ENCODE data around the gene JMJD7.

JMJD7 gene

DNA sequence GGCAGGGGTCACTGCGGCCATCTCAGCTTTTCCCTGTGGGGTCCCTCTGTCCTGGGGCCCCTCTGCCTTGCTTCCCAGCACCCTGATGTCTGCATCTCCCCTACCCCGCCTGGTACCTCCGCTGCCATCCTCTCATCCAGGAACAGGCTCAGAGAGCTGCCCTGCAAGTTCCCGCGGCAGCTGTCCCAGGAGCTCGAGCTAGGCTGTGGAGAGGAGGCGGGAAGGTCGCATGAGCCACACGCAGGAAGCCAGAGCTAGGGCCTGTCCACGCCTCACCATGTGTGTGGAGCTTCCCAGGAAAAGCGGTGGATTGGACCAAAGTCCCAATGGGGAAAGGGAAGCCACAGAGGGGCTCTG is 23.3 kb downstream of the JMJD7 start:
- FAIRE-seq (no peak), DNase-seq (ENCODE audit: insufficient read length, low spot score) (no peak)
- TF ChIP-seq POLR2A (IDR thresholded peaks at IDR 0.05; ENCODE audit: low read depth, low read length), result no peak

DNA sequence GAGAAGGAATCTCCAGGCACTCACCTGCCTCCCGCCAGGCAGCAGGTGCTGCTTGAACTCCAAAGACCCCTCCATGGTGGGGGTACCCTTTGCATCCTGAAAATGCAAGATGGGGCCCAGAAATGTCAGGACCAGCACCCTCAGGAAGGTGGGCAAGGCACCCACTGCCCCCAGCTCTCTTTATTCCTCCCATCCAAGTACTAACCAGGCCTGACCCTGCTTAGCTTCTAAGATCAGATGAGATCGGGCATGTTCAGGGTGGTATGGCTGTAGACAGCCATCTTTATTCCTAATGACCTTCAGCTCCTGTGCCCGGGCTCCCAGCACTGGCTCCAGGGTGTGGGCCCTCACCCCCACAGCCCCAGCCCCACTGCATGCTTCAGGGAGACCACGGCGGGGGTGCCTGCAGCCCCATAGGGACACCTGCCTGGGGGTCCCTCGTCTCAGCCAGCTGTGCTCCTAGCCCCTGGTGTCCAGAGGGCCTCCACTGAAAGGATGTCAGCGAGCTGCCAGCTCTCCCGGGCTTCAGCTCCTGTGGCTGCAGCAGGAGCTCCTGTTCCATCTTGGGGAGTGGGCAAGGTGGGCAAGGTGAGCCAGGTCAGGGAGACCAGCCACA is 24.0 kb downstream of the JMJD7 start:
- FAIRE-seq (no peak), DNase-seq (ENCODE audit: insufficient read length, low spot score) (no peak)
- no peak for TF ChIP-seq POLR2A (IDR thresholded peaks at IDR 0.05; ENCODE audit: low read depth, low read length)

DNA sequence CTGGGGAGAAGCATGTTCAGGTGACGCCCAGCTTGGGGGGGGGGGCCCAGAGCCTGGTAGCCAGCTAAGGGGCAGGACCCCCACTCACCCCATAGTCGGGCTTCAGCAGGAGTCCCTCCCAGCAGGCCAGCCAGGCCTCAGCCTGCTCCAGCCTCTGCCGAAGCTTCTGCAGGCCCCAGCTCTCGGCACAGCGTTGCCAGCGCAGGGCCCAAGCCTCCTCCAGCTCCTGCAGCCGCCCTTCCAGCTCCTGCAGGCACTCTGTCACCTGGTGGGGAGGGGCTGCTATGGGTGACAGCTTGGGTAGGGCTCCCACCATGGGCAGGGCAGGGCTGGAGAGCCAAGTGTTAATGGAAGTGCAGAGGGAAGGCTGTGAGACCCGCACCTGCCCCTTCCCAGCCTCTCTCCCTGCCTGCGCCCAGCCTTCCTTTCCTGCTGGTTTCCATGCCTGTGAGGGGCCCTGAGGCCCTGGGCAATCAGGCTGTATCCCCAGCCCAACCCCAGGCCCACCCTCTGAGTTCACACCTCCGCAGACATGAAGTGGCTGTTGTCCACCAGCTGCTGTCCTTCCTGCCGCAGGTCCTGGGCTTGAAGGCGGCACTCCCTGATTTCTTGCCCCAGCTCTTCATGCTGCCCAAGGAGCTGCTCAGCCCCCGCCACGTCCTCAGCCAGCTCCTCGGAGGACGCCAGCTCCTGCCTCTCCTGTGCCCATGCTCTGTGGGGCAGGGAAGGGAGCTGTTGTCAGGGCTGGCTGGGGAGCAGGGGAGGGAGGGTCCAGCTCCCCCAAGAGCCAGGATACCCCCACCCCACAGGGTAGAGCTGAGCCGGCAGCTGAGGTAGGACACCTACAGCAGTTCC is 25.1 kb downstream of the JMJD7 start:
- FAIRE-seq, result no peak
- no peak for DNase-seq (ENCODE audit: insufficient read length, low spot score)
- no peak for TF ChIP-seq POLR2A (IDR thresholded peaks at IDR 0.05; ENCODE audit: low read depth, low read length)

DNA sequence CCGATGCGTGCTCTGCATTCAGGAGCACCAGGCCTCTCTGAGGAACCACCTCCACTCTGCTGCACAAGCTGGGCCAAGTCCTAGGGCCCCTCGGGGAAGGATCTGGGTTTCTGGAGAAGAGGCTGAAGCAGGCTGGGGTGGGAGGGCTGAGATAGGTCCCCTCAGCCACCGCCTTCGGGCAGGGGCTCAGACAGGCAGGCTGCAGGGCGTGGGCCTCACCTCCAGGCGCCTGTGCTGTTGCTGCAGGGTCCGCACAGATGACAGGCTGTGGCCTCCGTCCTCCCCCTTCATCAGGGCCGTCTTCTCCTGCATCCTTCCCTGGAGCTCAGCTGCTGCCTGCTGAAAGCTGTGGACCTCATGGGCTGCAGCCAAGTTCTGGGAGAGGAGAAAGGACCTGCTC is 25.9 kb downstream of the JMJD7 start:
- DNase-seq (ENCODE audit: insufficient read length, low spot score) (no peak), FAIRE-seq (no peak)
- no peak for TF ChIP-seq POLR2A (IDR thresholded peaks at IDR 0.05; ENCODE audit: low read depth, low read length)

DNA sequence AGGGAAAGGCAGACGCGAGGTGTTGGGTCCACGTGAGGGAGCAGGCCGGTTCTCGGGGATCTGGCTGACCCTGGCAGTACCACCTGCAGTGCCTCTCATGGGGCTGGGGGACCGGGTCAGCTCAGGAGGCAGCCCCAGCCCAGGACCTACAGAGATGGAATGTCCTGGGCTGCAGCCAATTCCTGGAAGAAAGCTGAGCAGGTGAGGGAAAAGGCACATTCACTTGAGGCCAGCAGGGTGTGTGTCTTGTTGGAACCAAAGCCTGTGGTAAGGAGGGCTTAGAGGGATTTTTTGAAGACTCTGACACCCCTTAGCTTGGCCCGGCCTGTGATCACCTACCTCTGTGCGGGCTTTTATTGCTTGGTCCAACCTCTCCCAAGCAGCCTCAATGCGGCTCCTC is 26.6 kb downstream of the JMJD7 start:
- no peak for TF ChIP-seq POLR2A (IDR thresholded peaks at IDR 0.05; ENCODE audit: low read depth, low read length)
- DNase-seq (ENCODE audit: insufficient read length, low spot score) (no peak), FAIRE-seq (no peak)

DNA sequence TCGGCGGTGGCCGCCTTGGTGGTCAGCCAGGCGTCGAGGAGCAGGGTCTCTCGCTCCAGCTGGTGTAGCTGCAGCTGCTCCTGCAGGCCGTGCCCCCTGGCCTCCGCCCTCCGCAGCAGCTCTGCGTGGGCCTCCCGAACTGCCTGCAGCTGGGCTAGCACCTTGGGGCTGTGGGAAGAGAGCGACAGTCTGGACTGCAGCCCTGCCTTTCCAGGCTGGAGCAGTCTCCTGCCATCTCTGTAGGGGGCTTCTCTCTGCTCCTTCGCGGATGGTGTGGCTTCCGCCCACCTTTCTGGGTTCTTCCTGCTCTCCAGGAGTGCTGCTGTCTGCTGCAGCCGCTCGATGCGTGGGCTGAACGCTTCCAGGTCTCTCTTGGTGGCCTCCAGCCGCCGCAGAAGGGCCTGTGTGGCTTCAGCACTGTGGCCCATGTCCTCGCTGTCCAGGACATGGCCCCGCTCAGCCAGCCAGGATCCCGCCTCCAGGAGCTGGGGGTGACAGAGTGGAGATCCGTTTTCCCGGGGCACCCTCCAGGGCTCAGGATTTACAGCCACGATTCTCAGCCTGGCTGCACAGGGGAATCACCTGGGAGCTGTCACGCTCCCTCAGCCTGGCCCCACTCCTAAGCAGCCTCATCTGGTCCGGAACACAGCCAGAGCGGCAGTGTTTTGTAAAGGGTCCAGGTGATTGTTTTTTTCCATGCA is 27.5 kb downstream of the JMJD7 start:
- FAIRE-seq (no peak), DNase-seq (ENCODE audit: insufficient read length, low spot score) (no peak)
- no peak for TF ChIP-seq POLR2A (IDR thresholded peaks at IDR 0.05; ENCODE audit: low read depth, low read length)

DNA sequence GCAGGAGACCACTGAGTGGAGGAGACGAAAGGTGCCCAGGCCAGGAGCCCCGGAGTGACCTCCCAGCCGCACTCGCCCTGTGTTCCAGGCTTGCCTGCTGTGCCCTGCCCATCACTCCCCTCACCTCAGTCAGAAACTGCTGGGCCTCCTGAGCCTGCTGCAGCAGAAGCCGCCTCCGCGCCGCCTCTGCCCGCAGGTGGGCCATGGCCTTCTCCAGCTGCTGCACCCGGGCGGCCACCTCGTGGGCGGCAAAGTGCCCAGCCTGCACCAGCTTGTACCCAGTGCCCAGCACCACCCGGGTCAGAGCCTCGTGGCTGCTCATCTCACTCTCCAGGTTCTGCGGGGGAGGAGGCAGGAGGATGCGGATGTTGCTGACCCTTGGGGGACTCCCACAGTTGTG is 28.4 kb downstream of the JMJD7 start:
- DNase-seq (ENCODE audit: insufficient read length, low spot score), result no peak
- TF ChIP-seq POLR2A (IDR thresholded peaks at IDR 0.05; ENCODE audit: low read depth, low read length), result no peak
- no peak for FAIRE-seq

DNA sequence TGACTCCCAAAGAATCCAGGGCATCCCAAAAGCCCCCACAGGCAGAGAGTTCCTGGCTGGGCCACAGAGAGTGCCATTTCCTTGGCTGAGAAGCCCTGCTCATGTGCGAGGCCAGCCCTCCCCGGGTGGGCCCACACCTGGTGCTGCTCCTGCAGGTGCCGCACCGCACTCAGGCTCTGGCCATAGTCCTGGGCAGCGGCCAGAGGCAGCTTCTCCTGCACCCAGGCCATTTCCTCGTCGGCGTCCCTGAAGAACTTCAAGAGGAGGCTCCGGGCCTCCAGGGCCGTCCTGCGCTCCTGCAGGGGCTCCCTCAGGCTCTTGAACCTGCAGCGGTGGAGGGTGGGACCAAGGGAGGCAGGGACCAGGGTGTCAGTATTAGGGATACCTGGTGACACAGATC is 28.8 kb downstream of the JMJD7 start:
- no peak for DNase-seq (ENCODE audit: insufficient read length, low spot score)
- no peak for TF ChIP-seq POLR2A (IDR thresholded peaks at IDR 0.05; ENCODE audit: low read depth, low read length)
- FAIRE-seq, result no peak

DNA sequence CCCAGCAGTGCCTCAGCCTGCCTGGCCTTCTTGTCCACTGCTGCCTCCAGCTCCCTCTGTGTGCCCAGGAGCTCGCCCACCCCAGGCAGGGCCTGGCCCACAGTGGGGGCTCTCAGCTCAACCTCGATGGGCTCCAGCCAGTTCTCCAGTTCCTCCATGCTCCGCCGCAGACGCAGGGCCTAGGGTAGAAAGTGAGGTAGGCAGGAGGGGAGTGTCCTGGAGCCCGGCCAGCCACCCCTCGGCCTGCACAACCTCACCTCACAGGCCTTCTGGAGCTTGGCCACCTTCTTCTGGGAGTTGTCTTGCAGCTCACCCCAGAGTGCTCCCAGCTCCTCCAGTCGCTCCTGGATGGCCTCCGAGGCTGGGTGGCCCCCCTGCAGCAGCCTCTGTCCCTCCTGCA is 29.4 kb downstream of the JMJD7 start:
- no peak for DNase-seq (ENCODE audit: insufficient read length, low spot score)
- no peak for FAIRE-seq
- TF ChIP-seq POLR2A (IDR thresholded peaks at IDR 0.05; ENCODE audit: low read depth, low read length), result no peak

DNA sequence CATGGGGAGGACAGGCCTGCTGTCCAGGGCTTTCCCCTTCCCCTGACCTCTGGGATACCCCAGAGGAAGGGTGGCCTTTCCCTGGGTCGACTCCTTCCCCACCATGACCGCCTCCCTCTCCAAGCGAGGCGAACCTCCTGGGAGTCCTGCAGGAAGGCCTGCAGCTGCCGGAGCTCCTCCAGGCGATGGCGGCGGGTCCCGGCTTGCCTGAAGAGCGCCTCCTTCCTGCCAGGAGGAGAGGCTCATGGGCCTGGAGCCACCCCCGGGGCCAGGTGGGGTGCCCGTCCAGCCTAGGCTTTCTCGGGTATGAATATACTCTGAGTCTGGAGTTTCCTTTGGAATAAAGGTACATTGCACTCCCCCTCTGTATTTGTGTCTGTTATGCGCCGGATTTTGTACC is 30.9 kb downstream of the JMJD7 start:
- TF ChIP-seq POLR2A (IDR thresholded peaks at IDR 0.05; ENCODE audit: low read depth, low read length), result no peak
- no peak for DNase-seq (ENCODE audit: insufficient read length, low spot score)
- no peak for FAIRE-seq

DNA sequence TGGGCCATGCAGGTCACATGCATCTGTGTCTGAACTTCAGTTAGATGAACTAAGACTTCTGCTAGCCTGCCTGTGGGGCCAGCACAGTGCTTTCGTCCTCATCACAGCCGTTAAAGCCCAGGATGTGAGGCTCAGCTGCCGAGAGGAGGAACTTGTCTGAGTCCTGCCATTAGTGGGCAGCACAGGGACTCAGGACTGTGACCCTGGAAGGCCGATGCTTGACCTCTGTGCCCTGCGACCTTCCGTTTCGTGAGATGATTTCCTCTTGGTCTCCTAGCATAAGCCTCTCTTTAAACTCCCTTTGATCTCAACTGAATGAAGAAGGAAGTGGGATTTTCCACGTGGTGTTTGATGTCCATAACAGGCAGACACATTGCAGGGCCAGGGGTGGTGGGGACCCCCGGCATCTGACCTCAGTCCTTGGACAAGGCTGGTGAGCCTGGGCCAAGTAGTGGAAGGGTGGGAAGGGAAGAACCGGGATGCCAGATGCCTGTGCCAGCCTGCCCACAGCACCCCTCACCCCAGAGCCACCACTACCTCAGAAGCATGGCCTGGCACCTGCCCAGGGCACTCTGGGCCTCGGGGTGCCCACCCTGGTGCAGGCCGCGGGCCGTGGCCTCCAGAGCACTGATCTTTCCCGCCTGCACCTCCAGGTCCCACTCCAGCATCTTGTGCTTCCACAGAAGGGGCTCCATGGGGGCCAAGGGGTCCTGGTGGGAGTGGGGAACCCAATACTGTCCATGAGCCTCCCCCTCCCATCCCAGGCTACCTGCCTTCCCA is 32.3 kb downstream of the JMJD7 start:
- DNase-seq (ENCODE audit: insufficient read length, low spot score), result no peak
- TF ChIP-seq POLR2A (IDR thresholded peaks at IDR 0.05; ENCODE audit: low read depth, low read length), result no peak
- no peak for FAIRE-seq

DNA sequence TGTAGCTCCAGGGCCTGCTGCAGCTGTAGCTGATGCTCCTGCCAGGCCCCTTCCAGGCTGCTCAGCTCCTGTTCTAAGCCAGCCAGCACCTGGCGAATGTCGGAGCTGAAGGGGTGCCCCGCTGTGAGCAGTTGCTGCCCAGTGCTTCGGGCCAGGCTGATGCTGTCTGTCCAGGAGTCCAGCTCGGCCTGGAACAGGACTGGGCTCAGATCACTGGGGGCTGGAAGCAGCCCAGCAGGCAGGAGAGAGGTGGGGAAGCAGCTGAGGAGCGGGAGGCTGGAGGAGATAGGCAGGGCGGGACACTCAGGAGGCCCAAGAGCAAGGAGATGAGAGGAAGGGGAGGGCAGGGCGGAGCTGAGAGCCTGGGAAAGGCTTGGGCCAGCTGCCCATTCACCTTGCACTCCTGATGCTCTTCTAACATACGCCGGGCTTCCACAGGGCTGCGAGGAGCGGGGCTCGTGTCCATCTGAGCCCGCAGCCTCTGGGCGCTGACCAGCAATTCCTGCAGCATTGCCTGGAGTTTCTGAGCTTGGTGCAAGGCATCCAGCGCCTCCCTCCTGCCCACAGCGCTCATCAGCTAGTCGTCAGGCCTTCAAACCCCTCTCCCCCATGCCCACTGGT is 34.0 kb downstream of the JMJD7 start:
- no peak for TF ChIP-seq POLR2A (IDR thresholded peaks at IDR 0.05; ENCODE audit: low read depth, low read length)

DNA sequence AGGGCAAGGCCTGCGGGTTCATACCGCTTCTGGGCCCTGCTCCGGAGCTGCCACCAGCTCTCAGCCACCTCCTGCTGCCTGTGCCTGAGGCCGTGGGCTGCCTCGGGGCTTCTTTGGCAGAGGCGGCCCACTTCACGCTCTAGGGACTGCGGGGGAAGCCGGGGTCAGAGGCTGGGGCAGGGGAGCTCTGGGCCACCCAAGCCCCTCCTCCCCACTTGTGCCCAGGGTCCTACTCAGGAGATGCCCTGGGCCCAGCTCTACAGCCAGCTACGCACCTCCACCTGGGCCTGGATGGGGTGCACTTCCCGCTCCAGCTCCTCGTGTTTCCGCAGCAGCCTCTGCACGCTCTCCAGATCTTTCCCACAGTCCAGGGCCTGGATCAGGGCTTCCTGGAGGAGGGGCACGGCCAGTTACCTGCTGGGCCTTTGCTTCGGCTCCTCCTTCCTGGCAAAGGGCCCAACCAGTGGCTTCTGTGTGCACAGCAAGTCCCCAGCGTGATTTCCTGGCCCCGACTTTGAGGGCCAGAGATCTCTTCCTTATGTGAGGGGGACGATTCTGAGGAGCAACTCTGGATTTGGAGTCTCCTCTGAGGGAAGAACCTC is 34.7 kb downstream of the JMJD7 start:
- DNase-seq (ENCODE audit: insufficient read length, low spot score) (no peak), FAIRE-seq (no peak)
- no peak for TF ChIP-seq POLR2A (IDR thresholded peaks at IDR 0.05; ENCODE audit: low read depth, low read length)

More for the DNA sequence above, 34.0 kb downstream of the JMJD7 start:
- DNase-seq (ENCODE audit: insufficient read length, low spot score) (no peak), FAIRE-seq (no peak)

Data from H54 (cell line).